HepG2 (cell line): ENCODE results near the gene BAZ1A. TPM values are rescaled to one million over a fixed set of nuclear protein-coding genes. Genes with fewer than 3 reads are reported as not detected.

Experiments
- CERS6 ChIP-seq: sonication (generic); formaldehyde crosslinking; IDR thresholded peaks from 2 replicates; pipeline ENCODE4 v1.5.0; 2020; ENCODE audit warnings: missing genetic modification reagents
- GABPA ChIP-seq, 2 experiments: IDR thresholded peaks; 2 replicates each; pipeline ENCODE4 v1.6.1; 2011 to 2016; ENCODE audit warnings: low read depth in 2 of 2, low read length in 1 of 2, missing biosample characterization in 1 of 2, missing genetic modification characterization in 1 of 2
- GTF2F1 ChIP-seq: fragments of 150-350 bp; IDR thresholded peaks from 2 replicates; pipeline ENCODE4 v1.6.1; 2014; ENCODE audit warnings: low read length
- KDM6A ChIP-seq: IDR thresholded peaks from 2 replicates; pipeline ENCODE4 v1.6.1; 2016; ENCODE audit warnings: low read depth
- KLF12 ChIP-seq: sonication (generic); formaldehyde crosslinking; IDR thresholded peaks from 2 replicates; pipeline ENCODE4 v1.4.0; 2020; ENCODE audit warnings: missing genetic modification reagents, borderline replicate concordance
- MED1 ChIP-seq: sonication (generic); formaldehyde crosslinking; IDR thresholded peaks from 2 replicates; pipeline ENCODE4 v1.4.0; 2020; ENCODE audit warnings: missing genetic modification reagents
- NFIC ChIP-seq: IDR thresholded peaks from 2 replicates; pipeline ENCODE4 v1.6.1; 2012; ENCODE audit warnings: mild to moderate bottlenecking, low read length, inconsistent platforms
- PAX8 ChIP-seq: sonication (generic); formaldehyde crosslinking; IDR thresholded peaks from 2 replicates; pipeline ENCODE4 v1.8.0; 2022; ENCODE audit warnings: mild to moderate bottlenecking, missing genetic modification reagents, borderline replicate concordance
- PRDM15 ChIP-seq: sonication (generic); formaldehyde crosslinking; IDR thresholded peaks from 2 replicates; pipeline ENCODE4 v1.4.0; 2020; ENCODE audit warnings: missing genetic modification reagents
- RBAK ChIP-seq: sonication (generic); formaldehyde crosslinking; IDR thresholded peaks from 2 replicates; pipeline ENCODE4 v1.5.1; 2020; ENCODE audit warnings: mild to moderate bottlenecking, missing genetic modification reagents
- SIX4 ChIP-seq: sonication (generic); formaldehyde crosslinking; IDR thresholded peaks from 2 replicates; pipeline ENCODE4 v1.4.0; 2020; ENCODE audit warnings: missing genetic modification reagents
- SNRNP70 ChIP-seq: fragments of 200-400 bp; formaldehyde crosslinking; IDR thresholded peaks from 2 replicates; pipeline ENCODE4 v1.6.1; 2017; ENCODE audit warnings: mild to moderate bottlenecking, low read depth, low read length, moderate library complexity
- SRSF4 ChIP-seq: fragments of 200-400 bp; formaldehyde crosslinking; IDR thresholded peaks from one replicate; pipeline ENCODE4 v1.6.1; 2018; ENCODE audit warnings: mild to moderate bottlenecking, low read depth, low read length, moderate library complexity; ENCODE audit not compliant: poor library complexity, severe bottlenecking
- TCF12 ChIP-seq, 2 experiments: fragments of 450-650 bp in 1 of 2; sonication (generic) in 1 of 2; formaldehyde crosslinking in 1 of 2; IDR thresholded peaks; 2 replicates each; pipeline versions ENCODE4 v1.6.1 to v1.8.0; 2017 to 2022; ENCODE audit warnings: antibody characterized with exemption in 1 of 2, mild to moderate bottlenecking in 1 of 2, missing genetic modification reagents in 1 of 2, moderate library complexity in 1 of 2
- THAP9 ChIP-seq: sonication (generic); formaldehyde crosslinking; IDR thresholded peaks from 2 replicates; pipeline ENCODE4; 2020; ENCODE audit warnings: missing genetic modification reagents, mild to moderate bottlenecking, borderline replicate concordance
- TOPORS ChIP-seq: sonication (generic); formaldehyde crosslinking; IDR thresholded peaks from 2 replicates; pipeline ENCODE4 v1.8.0; 2023; ENCODE audit warnings: mild to moderate bottlenecking, missing genetic modification reagents
- TRIM22 ChIP-seq: fragments of 450-650 bp; IDR thresholded peaks from 2 replicates; pipeline ENCODE4 v1.6.1; 2017
- ZNF510 ChIP-seq: sonication (generic); formaldehyde crosslinking; IDR thresholded peaks from 2 replicates; pipeline ENCODE4 v1.4.0; 2020; ENCODE audit warnings: low read depth, mild to moderate bottlenecking, missing genetic modification reagents
- ZNF740 ChIP-seq: sonication (generic); formaldehyde crosslinking; IDR thresholded peaks from 2 replicates; pipeline ENCODE4 v1.4.0; 2020; ENCODE audit warnings: missing genetic modification reagents
- polyA plus RNA-seq, 8 experiments: library from polyadenylated mRNA; depleted of rRNA in 3 of 8; stranded (reverse) in 7 of 8; unstranded in 1 of 8; fragments of >200 nt; fragmentation: Illumina TruSeq in 4 of 8; extraction: Trizol in 4 of 8; gene quantifications; 2 replicates each; pipeline versions ENCODE4 v1.2.1 to v1.2.3, GENCODE V29; 2011 to 2016; ENCODE audit warnings: low read depth in 4 of 8, missing spikeins in 1 of 8, mixed read lengths in 1 of 8; ENCODE audit not compliant: insufficient read depth in 1 of 8
- total RNA-seq, 5 experiments: library from RNA; depleted of rRNA; stranded (reverse); fragments of >200 nt; fragmentation: Illumina TruSeq; extraction: Trizol; gene quantifications; 2 replicates each; pipeline ENCODE4 v1.2.3, GENCODE V29; 2016; ENCODE audit warnings: low read depth in 1 of 5

The BAZ1A gene
- total and polyA plus RNA-seq, 2 of the 13 experiments (the other 11 are each of a cell fraction or from before 2014, with no cell fraction given) = 20.9 to 56.8 TPM

- no peak for TF ChIP-seq PRDM15
- TF ChIP-seq SIX4 (CRISPR knock-in tag) = no peak
- TF ChIP-seq RBAK (CRISPR knock-in tag) = no peak
- no peak for TF ChIP-seq KDM6A (CRISPR knock-in tag)
- TF ChIP-seq SRSF4 = no peak
- TF ChIP-seq GABPA (IDR thresholded peaks at IDR 0.05; ENCODE audit: low read depth, low read length) = no peak
- TF ChIP-seq GABPA (CRISPR knock-in tag; IDR thresholded peaks at IDR 0.05; ENCODE audit: low read depth) = no peak
- TF ChIP-seq TOPORS (CRISPR knock-in tag) = no peak
- TF ChIP-seq GTF2F1 = no peak
- 0 out of 2 replicates have a peak, but pooled peaks have one; percentile 21 for TF ChIP-seq PAX8 (CRISPR knock-in tag)
- TF ChIP-seq ZNF510 = no peak
- no peak for TF ChIP-seq TRIM22
- no peak for TF ChIP-seq SNRNP70
- TF ChIP-seq TCF12 (IDR thresholded peaks at IDR 0.05) = no peak
- TF ChIP-seq TCF12 (CRISPR knock-in tag; IDR thresholded peaks at IDR 0.05) = no peak
- no peak for TF ChIP-seq THAP9
- TF ChIP-seq NFIC = peak; percentile 19; the same call in 1 of the 2 replicates
- TF ChIP-seq ZNF740 (CRISPR knock-in tag) = no peak
- TF ChIP-seq CERS6 (CRISPR knock-in tag) = no peak
- no peak for TF ChIP-seq KLF12 (CRISPR knock-in tag)
- no peak for TF ChIP-seq MED1 (CRISPR knock-in tag)
These were observed 161.4 kb downstream of the BAZ1A start (continued) for GRCh38 chr14:34713681-34714319.
